GM19099 (cell line): ENCODE data around the gene INPP4B.

Experiments used
- POLR2A ChIP-seq: IDR thresholded peaks from 3 replicates; pipeline ENCODE4 v1.6.1; 2011; ENCODE audit warnings: low read depth; ENCODE audit not compliant: insufficient read length; ENCODE audit errors: extremely low read depth

The INPP4B gene

GRCh38 chr4:142556570-142557238 lies 289.4 kb downstream of the INPP4B start:
- TF ChIP-seq POLR2A = no peak

GRCh38 chr4:142556048-142556447 lies 290.1 kb downstream of the INPP4B start:
- no peak for TF ChIP-seq POLR2A

- no peak for TF ChIP-seq POLR2A
Observed at GRCh38 chr4:142554412-142554811, 291.7 kb downstream of the INPP4B start.

GRCh38 chr4:142551517-142552305 lies 294.4 kb downstream of the INPP4B start:
- no peak for TF ChIP-seq POLR2A

GRCh38 chr4:142550965-142551364 lies 295.1 kb downstream of the INPP4B start:
- TF ChIP-seq POLR2A = no peak

- TF ChIP-seq POLR2A = no peak
Observed at GRCh38 chr4:142549726-142550463, 296.2 kb downstream of the INPP4B start.

- TF ChIP-seq POLR2A = no peak
Observed at GRCh38 chr4:142549248-142549647, 296.9 kb downstream of the INPP4B start.

GRCh38 chr4:142548491-142548890 lies 297.6 kb downstream of the INPP4B start:
- TF ChIP-seq POLR2A = no peak

- no peak for TF ChIP-seq POLR2A
Observed at GRCh38 chr4:142547974-142548373, 298.1 kb downstream of the INPP4B start.

GRCh38 chr4:142544594-142544993 lies 301.5 kb downstream of the INPP4B start:
- TF ChIP-seq POLR2A = no peak

- no peak for TF ChIP-seq POLR2A
Observed at GRCh38 chr4:142544039-142544438, 302.1 kb downstream of the INPP4B start.

- TF ChIP-seq POLR2A = no peak
Observed at GRCh38 chr4:142540483-142540804, 305.7 kb downstream of the INPP4B start.

- no peak for TF ChIP-seq POLR2A
Observed at GRCh38 chr4:142539796-142540482, 306.2 kb downstream of the INPP4B start.

GRCh38 chr4:142535009-142535408 lies 311.1 kb downstream of the INPP4B start:
- TF ChIP-seq POLR2A = no peak

- no peak for TF ChIP-seq POLR2A
Observed at GRCh38 chr4:142532054-142532453, 314.0 kb downstream of the INPP4B start.
